KMS-11 (cell line): ENCODE data around the gene SSTR5.

Experiments
- H2AFZ ChIP-seq: fragments of 200-600 bp; sonication (generic); 2 replicates; pipeline ENCODE4 v1.6.1; 2016; ENCODE audit warnings: antibody characterized with exemption, mixed run types, low read depth
- H3K27ac ChIP-seq: fragments of 200-600 bp; sonication (generic); 2 replicates; pipeline ENCODE4 v1.6.1; 2016; ENCODE audit warnings: mild to moderate bottlenecking, mixed run types
- H3K27me3 ChIP-seq: fragments of 200-600 bp; sonication (generic); 2 replicates; pipeline ENCODE4 v1.6.1; 2017; ENCODE audit warnings: mild to moderate bottlenecking, low read depth, mixed run types, moderate library complexity; ENCODE audit not compliant: insufficient read depth
- H3K36me3 ChIP-seq: fragments of 200-600 bp; sonication (generic); 2 replicates; pipeline ENCODE4 v1.6.1; 2017; ENCODE audit warnings: mild to moderate bottlenecking, mixed run types; ENCODE audit not compliant: insufficient read depth
- H3K4me1 ChIP-seq: fragments of 200-600 bp; sonication (generic); 2 replicates; pipeline ENCODE4 v1.6.1; 2016; ENCODE audit warnings: mild to moderate bottlenecking, low read depth, mixed run types; ENCODE audit not compliant: poor library complexity, severe bottlenecking
- H3K4me2 ChIP-seq: fragments of 200-600 bp; sonication (generic); 2 replicates; pipeline ENCODE4 v1.7.0; 2016; ENCODE audit warnings: mild to moderate bottlenecking, mixed run types
- H3K4me3 ChIP-seq: fragments of 200-600 bp; sonication (generic); IDR thresholded peaks from 2 replicates; pipeline ENCODE4 v1.6.1; 2017; ENCODE audit warnings: low read depth, low read length, mixed read lengths; ENCODE audit not compliant: insufficient read depth
- H3K79me2 ChIP-seq: fragments of 200-600 bp; sonication (generic); 2 replicates; pipeline ENCODE4 v1.6.1; 2016; ENCODE audit warnings: low read depth, mixed run types; ENCODE audit not compliant: insufficient read depth
- H3K9ac ChIP-seq: fragments of 200-600 bp; sonication (generic); 2 replicates; pipeline ENCODE4 v1.6.1; 2016; ENCODE audit warnings: mild to moderate bottlenecking, mixed run types
- H4K20me1 ChIP-seq: fragments of 200-600 bp; sonication (generic); 2 replicates; pipeline ENCODE4 v1.6.1; 2016; ENCODE audit warnings: mild to moderate bottlenecking, mixed run types; ENCODE audit not compliant: insufficient read depth
- CTCF ChIP-seq: fragments of 200-600 bp; sonication (generic); conservative IDR thresholded peaks from 2 replicates; pipeline ENCODE4 v1.6.1; 2017; ENCODE audit warnings: low read depth, mild to moderate bottlenecking, antibody characterized with exemption, low read length, moderate library complexity, mixed read lengths

The SSTR5 gene

GRCh38 chr16:1094124-1094479 lies 21.6 kb downstream of the SSTR5 start:
- peaks cover 65% of the 10 kb centered on the region for H3K27me3 ChIP-seq

DNA sequence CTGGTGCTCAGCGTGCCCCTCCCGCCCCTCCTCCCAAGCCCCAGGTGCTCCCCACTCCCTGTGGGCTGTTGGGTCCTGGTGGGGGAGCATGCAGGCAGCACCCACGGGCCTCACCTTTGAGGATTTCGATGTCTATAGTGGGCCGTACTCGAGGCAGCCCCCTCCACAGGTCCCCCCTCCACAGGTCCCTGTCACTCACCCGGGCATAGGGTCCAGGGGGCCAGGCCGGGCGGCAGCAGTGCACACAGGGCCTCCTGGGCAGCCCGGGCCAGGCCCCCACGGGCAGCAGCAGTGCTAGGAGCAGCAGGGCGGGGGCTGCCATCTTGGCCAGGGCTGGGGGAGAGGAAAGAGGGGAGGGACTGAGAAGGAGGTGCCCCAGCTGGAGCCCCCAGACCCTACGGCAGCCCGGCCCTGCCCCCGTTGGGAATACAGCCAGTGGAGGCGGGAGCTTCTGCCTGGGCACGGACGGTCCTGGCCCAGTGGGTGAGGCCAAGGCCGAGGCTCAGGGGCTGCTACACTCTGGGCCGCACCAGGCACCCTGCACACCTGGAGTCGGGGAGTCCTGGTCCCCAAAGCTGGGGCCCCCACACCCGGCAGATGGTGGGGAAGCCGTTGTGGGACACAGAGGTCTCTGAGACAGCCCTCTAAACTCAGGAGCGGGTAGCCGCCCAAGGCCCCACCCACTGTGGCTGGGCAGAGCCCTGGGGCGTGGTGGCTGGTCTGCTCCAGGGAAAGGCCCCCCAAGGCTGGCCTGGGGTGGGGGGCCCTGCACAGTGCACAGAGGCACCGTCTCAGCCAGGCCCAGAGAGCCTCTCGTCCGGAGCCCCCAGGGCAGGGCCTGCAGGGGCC lies 22.3 kb downstream of the SSTR5 start:
- H3K9ac ChIP-seq: no peak overlapping the region
- H3K27ac ChIP-seq: no peak overlapping the region
- no peak overlapping the region for H2AFZ ChIP-seq
- no peak overlapping the region for H3K4me3 ChIP-seq
- no peaks in the 10 kb centered on the region for H3K36me3 ChIP-seq
- H3K4me2 ChIP-seq: no peak overlapping the region
- H3K79me2 ChIP-seq: no peaks in the 10 kb centered on the region
- peaks cover 68% of the 10 kb centered on the region for H3K27me3 ChIP-seq
- no peaks in the 10 kb centered on the region for H4K20me1 ChIP-seq
- H3K4me1 ChIP-seq: no peaks in the 10 kb centered on the region
- TF ChIP-seq CTCF: no peak

More at GRCh38 chr16:1094124-1094479, 21.6 kb downstream of the SSTR5 start:
- Histone ChIP-seq H3K27ac (no peak overlapping the region), H3K4me2 (no peak overlapping the region), H4K20me1 (no peaks in the 10 kb centered on the region), H3K36me3 (no peaks in the 10 kb centered on the region), H3K79me2 (no peaks in the 10 kb centered on the region), H3K4me1 (no peaks in the 10 kb centered on the region), H3K4me3 (no peak overlapping the region), H2AFZ (no peak overlapping the region), H3K9ac (no peak overlapping the region)
- no peak for TF ChIP-seq CTCF

GRCh38 chr16:1095450-1096168 lies 23.1 kb downstream of the SSTR5 start:
- Histone ChIP-seq H3K27me3 (peaks cover 72% of the 10 kb centered on the region), H3K79me2 (no peaks in the 10 kb centered on the region), H3K36me3 (no peaks in the 10 kb centered on the region), H3K4me3 (no peak overlapping the region), H2AFZ (no peak overlapping the region), H3K27ac (no peak overlapping the region), H3K4me2 (no peak overlapping the region), H4K20me1 (no peaks in the 10 kb centered on the region), H3K4me1 (no peaks in the 10 kb centered on the region), H3K9ac (no peak overlapping the region)
- no peak for TF ChIP-seq CTCF

- Histone ChIP-seq H3K4me3 (no peak within 1 kb of the TSS), H3K79me2 (no peaks in the 10 kb centered on the region), H3K36me3 (no peaks in the 10 kb centered on the region), H3K27ac (no peak within 1 kb of the TSS), H3K27me3 (peaks cover 73% of the 10 kb centered on the region), H3K4me1 (no peaks in the 10 kb centered on the region), H3K9ac (no peak within 1 kb of the TSS), H3K4me2 (no peak within 1 kb of the TSS), H4K20me1 (no peaks in the 10 kb centered on the region), H2AFZ (no peak within 1 kb of the TSS)
- no peak for TF ChIP-seq CTCF
Observed at GRCh38 chr16:1096169-1097082, 23.9 kb downstream of the SSTR5 start, which contains the start of gene C1QTNF8. Gene C1QTNF8, minus strand, starts transcription at chr16:1096244. Its CDS starts 1,322 bp downstream, at chr16:1094922.
